Heart right ventricle (tissue), 16 donors: Measurements from ENCODE around the gene VIT. TPM values are rescaled to one million over a fixed set of nuclear protein-coding genes. Genes with fewer than 3 reads are reported as not detected.

Source experiments
- ATAC-seq, 8 donors: fragments of 200-7000 bp; cut with Tn5 transposase; one replicate each; pipeline ENCODE4 v1.9.1; 2020; ENCODE audit warnings: mild to moderate bottlenecking in 8 of 8, moderate library complexity in 8 of 8, moderate number of reproducible peaks in 1 of 8
- DNase-seq, 2 donors: peaks; one replicate each; pipeline ENCODE4 v3.0.0-alpha.2; 2020
- H3K27ac ChIP-seq, 10 donors: fragments of 200-600 bp; sonication (generic) in 2 of 10; one replicate each; pipeline versions ENCODE4 v1.5.0 to v1.8.0; 2020 to 2022; ENCODE audit warnings: mild to moderate bottlenecking in 3 of 10
- H3K27me3 ChIP-seq, 7 donors: fragments of 200-600 bp; one replicate each; pipeline ENCODE4 v1.8.0; 2021 to 2022; ENCODE audit warnings: mild to moderate bottlenecking in 2 of 7
- H3K36me3 ChIP-seq, 9 donors: fragments of 200-600 bp; sonication (generic) in 1 of 9; one replicate each; pipeline versions ENCODE4 v1.5.0 to v1.8.0; 2020 to 2022; ENCODE audit warnings: mild to moderate bottlenecking in 2 of 9
- H3K4me1 ChIP-seq, 9 donors: fragments of 200-600 bp; sonication (generic) in 1 of 9; one replicate each; pipeline versions ENCODE4 v1.5.0 to v1.8.0; 2020 to 2022; ENCODE audit warnings: mild to moderate bottlenecking in 4 of 9
- H3K4me3 ChIP-seq, 10 donors: fragments of 200-600 bp; sonication (generic) in 2 of 10; one replicate each; pipeline versions ENCODE4 v1.5.0 to v1.8.0; 2020 to 2022; ENCODE audit warnings: mild to moderate bottlenecking in 7 of 10, moderate library complexity in 2 of 10
- H3K9me3 ChIP-seq, 11 donors: fragments of 200-600 bp in 10 of 11; sonication (generic) in 2 of 11; one replicate each; pipeline versions ENCODE4 v1.5.0 to v1.8.0; 2013 to 2022; ENCODE audit warnings: mild to moderate bottlenecking in 2 of 11, control low read depth in 1 of 11, moderate library complexity in 1 of 11
- CTCF ChIP-seq, 9 donors: fragments of 200-600 bp; sonication (generic) in 2 of 9; IDR thresholded peaks; one replicate each; pipeline versions ENCODE4 v1.5.0 to v1.8.0; 2021 to 2022; ENCODE audit warnings: antibody characterized with exemption in 9 of 9, mild to moderate bottlenecking in 5 of 9, moderate library complexity in 1 of 9
- WGBS, 2 donors: extraction: QIAGEN DNeasy Blood & Tissue Kit; methylation state at CpG; one replicate each; pipeline ENCODE4 v1.1.7; 2013; ENCODE audit warnings: inconsistent platforms in 1 of 2; 5-methylcytosine and 5-hydroxymethylcytosine counted together
- intact Hi-C, 10 donors: fragments of 100-400 bp; cut with DNase I; formaldehyde crosslinking; loops; one replicate each; pipeline versions ENCODE4 v1.11.1 to v1.14.2; 2022
- polyA plus RNA-seq, 2 donors: library from polyadenylated mRNA; stranded (reverse); fragments of 200-250 nt; gene quantifications; one replicate each; pipeline ENCODE4 v1.2.3, GENCODE V29; 2013
- total RNA-seq, 10 donors: library from RNA; stranded (reverse); fragmentation: NEBNext Ultra II Directional in 3 of 10; extraction: Animal tissue kit (Norgen Biotek cat#: 25700) in 3 of 10; gene quantifications; one replicate each; pipeline versions ENCODE4 v1.2.1 to v1.2.4, GENCODE V29; 2021 to 2023
- donor health status: Arrhythmogenic right ventricular cardiomyopathy.
- donor health status: ischemic (EF 13 %, LVEDD 7.1; RV severe dilation, severe dysfunction).
- donor health status: healthy with polysubstance abuse.
- donor health status: DM: no; HTN: yes; CAD: no.
- donor health status: DM: no; HTN: no; CAD: no.
- donor health status: ischemic (EF 25% LVEDD 6.9; RV normal size, moderate dysfunction).
- donor health status: ischemic (EF 25% LVEDD 5.7; RV mildly dilated, moderate dysfunction).
- donor health status: healthy.
- donor health status: DM: yes; HTN: yes; CAD: no.
- donor health status: Ischemic cardiomyopathy.
- donor health status: ischemic (EF 35%, LVEDD 5.7; RV mildly dilated, moderate dysfunction).
- donor health status: nonischemic (EF 11% LVEDD 7.7; RV severe dilation, severe dysfunction).
- donor health status: DM: yes; HTN: yes; CAD: no.
- donor health status: PGD.
- donor health status: ischemic (EF 29% LVEDD 5.4; RV normal size, mild dysfunction).
- donor health status: nonischemic (EF 23%, LVEDD 6.1; RV moderate dilation, normal function).

Gene VIT
- total and polyA plus RNA-seq, 12 donors = 1.2 to 23.6 (median 4.7) TPM

DNA sequence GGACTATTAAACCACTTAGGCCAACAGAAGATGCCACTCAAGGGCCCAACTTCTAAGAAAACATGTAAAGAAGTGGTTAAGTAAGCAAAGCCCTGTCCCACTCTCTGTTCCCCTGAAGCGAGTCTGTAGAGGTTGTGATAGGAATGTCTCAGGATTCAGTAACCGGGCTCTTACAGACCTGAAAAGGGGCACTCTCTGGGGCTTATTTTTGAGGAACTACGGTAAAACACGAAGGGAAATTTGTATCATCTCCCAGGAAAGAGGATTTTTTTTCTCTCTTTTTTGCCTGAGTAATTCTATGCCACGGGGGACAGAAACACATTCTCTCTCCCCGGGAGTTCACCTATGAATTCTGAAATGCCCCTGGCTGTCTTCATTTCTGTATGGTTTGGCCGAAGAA, 77.4 kb downstream of the VIT start:
- intact Hi-C loops = loop anchor here in 2 of 10 donors (10.0 kb wide), 3 partner anchors 221 to 419 kb away; partner anchors contain the start of gene CRIM1 (in 1 of the 2)
- H3K4me1 ChIP-seq = no peaks in the 10 kb centered on the region
- WGBS, 2 donors = 85% methylated on average over 7 of the region's 7 CpGs
- no peak overlapping the region for H3K4me3 ChIP-seq
- no peaks in the 10 kb centered on the region for H3K27me3 ChIP-seq
- ATAC-seq = no peak
- no peak for DNase-seq
- TF ChIP-seq CTCF (IDR thresholded peaks at IDR 0.05) = no peak
- H3K9me3 ChIP-seq = no peaks in the 10 kb centered on the region
- H3K27ac ChIP-seq = no peak overlapping the region
- H3K36me3 ChIP-seq = no peaks in the 10 kb centered on the region

GRCh38 chr2:36775261-36775660, 78.8 kb downstream of the VIT start:
- Histone ChIP-seq H3K4me3 (no peak overlapping the region), H3K27me3 (no peaks in the 10 kb centered on the region), H3K27ac (no peak overlapping the region), H3K9me3 (no peaks in the 10 kb centered on the region), H3K36me3 (no peaks in the 10 kb centered on the region), H3K4me1 (peaks cover 0 to 9% (median 5%) of the 10 kb centered on the region in 9 donors)
- WGBS, 2 donors = 81 to 83% methylated on average over 3 of the region's 3 CpGs
- intact Hi-C loops = loop anchor here in 3 of 10 donors (5.0 to 10.0 kb wide), 4 partner anchors 220 to 1462 kb away; partner anchors contain the start of gene CRIM1 (in 1 of the 3)
- ATAC-seq = no peak
- no peak for TF ChIP-seq CTCF (IDR thresholded peaks at IDR 0.05)
- DNase-seq = no peak

- intact Hi-C loops = loop anchor here in 3 of 10 donors (5.0 to 10.0 kb wide), 4 partner anchors 219 to 1461 kb away; partner anchors contain the start of gene CRIM1 (in 1 of the 3)
- Histone ChIP-seq H3K27me3 (no peaks in the 10 kb centered on the region), H3K27ac (no peak overlapping the region), H3K9me3 (no peaks in the 10 kb centered on the region), H3K4me1 (peaks cover 0 to 11% (median 5%) of the 10 kb centered on the region in 9 donors), H3K36me3 (no peaks in the 10 kb centered on the region), H3K4me3 (no peak overlapping the region)
- 86 to 91% methylated on average over 4 of the region's 4 CpGs for WGBS, 2 donors
- ATAC-seq (no peak), DNase-seq (no peak)
- TF ChIP-seq CTCF (IDR thresholded peaks at IDR 0.05) = no peak
Observed at GRCh38 chr2:36775806-36776205, 79.3 kb downstream of the VIT start.

DNA sequence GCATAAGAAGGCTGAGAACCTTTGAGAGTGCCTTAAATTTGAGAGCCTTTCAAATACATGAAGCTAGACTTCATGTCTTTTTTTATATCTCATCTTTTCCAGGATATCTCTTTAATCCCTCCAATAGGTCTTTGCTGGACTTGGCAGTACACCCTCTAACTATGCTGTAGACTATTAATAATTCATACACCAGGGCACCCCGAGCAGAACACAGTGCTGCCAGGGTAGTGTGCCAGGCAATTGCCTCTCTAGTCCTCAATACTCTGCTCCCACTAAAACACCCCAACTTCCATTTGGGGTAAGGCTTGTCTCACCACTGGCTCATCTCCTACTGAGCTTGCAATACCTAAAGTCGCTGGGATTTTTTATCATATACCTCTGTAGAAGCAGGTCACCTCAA, 80.8 kb downstream of the VIT start:
- Histone ChIP-seq H3K27me3 (no peaks in the 10 kb centered on the region), H3K4me3 (no peak overlapping the region), H3K27ac (no peak overlapping the region), H3K4me1 (peaks cover 0 to 20% (median 5%) of the 10 kb centered on the region in 9 donors), H3K9me3 (no peaks in the 10 kb centered on the region), H3K36me3 (no peaks in the 10 kb centered on the region)
- 51 to 62% methylated on average over 2 of the region's 2 CpGs for WGBS, 2 donors
- intact Hi-C loops = loop anchor here in 3 of 10 donors (5.0 to 10.0 kb wide), 4 partner anchors 218 to 1460 kb away; partner anchors contain the start of gene CRIM1 (in 1 of the 3)
- peak in 5 of 8 donors; percentile 44 to 78 (median 54) for ATAC-seq
- no peak for TF ChIP-seq CTCF (IDR thresholded peaks at IDR 0.05)
- DNase-seq = no peak
